ENCODE measurements around the gene SYT9. TPM values are rescaled to one million over a fixed set of nuclear protein-coding genes. Genes with fewer than 3 reads are reported as not detected.

Gene SYT9
- total and polyA plus RNA-seq, 2 of the 8 experiments (the other 6 are each of a cell fraction or from before 2014, with no cell fraction given): 1.5 to 2.9 TPM

- no peak overlapping the region for H2BK15ac ChIP-seq (ENCODE audit: low read length)
- no peak overlapping the region for H3K4me3 ChIP-seq (ENCODE audit: extremely low read depth in 1 of 4, insufficient read depth in 2 of 4, low read depth in 3 of 4, low read length in 4 of 4)
- H3K9me3 ChIP-seq (ENCODE audit: insufficient read depth in 2 of 2, low read depth in 1 of 2, low read length in 1 of 2): no peaks in the 10 kb centered on the region
- ChIA-PET CTCF (ENCODE audit: partially characterized antibody) (interaction anchor here (0.6 to 2.0 kb wide), 6 partner anchors 10 to 1627 kb away, joined by 3 to 6 read pairs (median 4); no protein-coding TSS in a partner anchor), POLR2A (ENCODE audit: partially characterized antibody) (no interaction called here)
- no peak overlapping the region for H3K4ac ChIP-seq (replicated peaks; ENCODE audit: insufficient read length, low read depth, low read length)
- H3K18ac ChIP-seq (ENCODE audit: extremely low read depth, low read length): no peak overlapping the region
- H3K4me2 ChIP-seq (ENCODE audit: insufficient read depth in 1 of 2, low read depth in 2 of 2, low read length in 2 of 2): no peak overlapping the region
- no peak overlapping the region for H4K91ac ChIP-seq (replicated peaks; ENCODE audit: insufficient read length, low read length)
- no peak overlapping the region for H2AFZ ChIP-seq (ENCODE audit: low read length)
- no peak overlapping the region for H2AK5ac ChIP-seq (ENCODE audit: low read depth, low read length)
- WGBS, 2 experiments (ENCODE audit: extremely low coverage in 1 of 2, insufficient coverage in 1 of 2, insufficient read length in 1 of 2, insufficient replicate concordance in 2 of 2, low coverage in 1 of 2, low lambda C conversion rate in 2 of 2, missing lambda C conversion rate in 1 of 2): 78% methylated on average over 4 of the region's 4 CpGs; no CpG with 5 or more reads in 1 of the 2 experiments
- H3K56ac ChIP-seq (replicated peaks; ENCODE audit: insufficient read length, low read depth, low read length): no peak overlapping the region
- no peak for TF ChIP-seq TAF7 (optimal IDR thresholded peaks at IDR 0.05; ENCODE audit: borderline replicate concordance, low read depth, low read length)
- TF ChIP-seq CEBPB (IDR thresholded peaks at IDR 0.05; ENCODE audit: low read depth, low read length): no peak
- no peak for TF ChIP-seq BRCA1 (IDR thresholded peaks at IDR 0.05; ENCODE audit: low read depth, low read length)
- TF ChIP-seq EGR1 (IDR thresholded peaks at IDR 0.05; ENCODE audit: borderline replicate concordance, low read depth, low read length): no peak
- TF ChIP-seq GABPA (IDR thresholded peaks at IDR 0.05; ENCODE audit: borderline replicate concordance, insufficient read depth, low read length): no peak
- no peak for TF ChIP-seq SP2 (IDR thresholded peaks at IDR 0.05; ENCODE audit: low read length)
- TF ChIP-seq RBBP5 (IDR thresholded peaks at IDR 0.05; ENCODE audit: borderline replicate concordance, low read depth, low read length): no peak
- TF ChIP-seq EP300 (IDR thresholded peaks at IDR 0.05; ENCODE audit: borderline replicate concordance in 1 of 2, low read depth in 2 of 2, low read length in 2 of 2): no peak
- no peak for TF ChIP-seq CBX5 (IDR thresholded peaks at IDR 0.05; ENCODE audit: low read depth, low read length)
- TF ChIP-seq SAP30 (IDR thresholded peaks at IDR 0.05; ENCODE audit: insufficient read depth, insufficient replicate concordance, low read length): no peak
- no peak for TF ChIP-seq HDAC6 (IDR thresholded peaks at IDR 0.05; ENCODE audit: low read depth, low read length)
- no peak for TF ChIP-seq JUN (IDR thresholded peaks at IDR 0.05; ENCODE audit: low read depth, low read length)
- TF ChIP-seq CHD2 (IDR thresholded peaks at IDR 0.05; ENCODE audit: low read length): no peak
- H3K23me2 ChIP-seq (ENCODE audit: low read depth, low read length): no peaks in the 10 kb centered on the region
- no peaks in the 10 kb centered on the region for H4K20me1 ChIP-seq (replicated peaks in 1 of 2; ENCODE audit: control insufficient read depth in 1 of 2, insufficient read depth in 2 of 2, low read length in 2 of 2)
- no peaks in the 10 kb centered on the region for H3K79me2 ChIP-seq (ENCODE audit: control insufficient read depth in 1 of 2, insufficient read depth in 2 of 2, low read length in 2 of 2)
- H2BK120ac ChIP-seq (replicated peaks; ENCODE audit: low read depth, low read length): no peak overlapping the region
- no peaks in the 10 kb centered on the region for H3K79me1 ChIP-seq (ENCODE audit: low read depth, low read length)
- no peak overlapping the region for H3K27ac ChIP-seq (ENCODE audit: low read depth, low read length)
- FAIRE-seq: no peak
- no peak overlapping the region for H4K5ac ChIP-seq (ENCODE audit: insufficient read length, low read depth, low read length)
- H3K14ac ChIP-seq (ENCODE audit: insufficient read length): no peak overlapping the region
- no peak overlapping the region for H2BK12ac ChIP-seq (ENCODE audit: low read depth, low read length)
- no peak for DNase-seq (ENCODE audit: low read depth in 1 of 2, low spot score in 2 of 2)
- no peak overlapping the region for H4K8ac ChIP-seq (ENCODE audit: extremely low read depth, insufficient read depth, low read length)
- no peak overlapping the region for H3K23ac ChIP-seq (ENCODE audit: insufficient read length)
- no peaks in the 10 kb centered on the region for H3K27me3 ChIP-seq (replicated peaks in 1 of 4; ENCODE audit: control insufficient read depth in 3 of 4, extremely low read depth in 1 of 4, insufficient read depth in 3 of 4, low read length in 3 of 4)
- H2BK20ac ChIP-seq (ENCODE audit: low read length): no peak overlapping the region
- no peak overlapping the region for H3K9ac ChIP-seq (replicated peaks in 1 of 4; ENCODE audit: extremely low read depth in 1 of 4, low read depth in 3 of 4, low read length in 3 of 4)
- peaks cover 0 to 4% (median 2%) of the 10 kb centered on the region in 4 experiments; a peak in 2 of 7 replicates for H3K4me1 ChIP-seq (replicated peaks in 1 of 4; ENCODE audit: control insufficient read depth in 3 of 4, insufficient read depth in 4 of 4, low read length in 3 of 4)
- H3K36me3 ChIP-seq (ENCODE audit: control insufficient read depth in 2 of 4, insufficient read depth in 4 of 4, low read length in 3 of 4): no peaks in the 10 kb centered on the region
- no peak overlapping the region for H2BK5ac ChIP-seq (ENCODE audit: low read depth, low read length)
These were observed 63.3 kb downstream of the SYT9 start for GRCh38 chr11:7314811-7315604.

All from H1 (cell line).